GM21723 (cell line): ENCODE results near the gene FGF23.
"Not testable (repeated sequence)": the region's sequence is repeated elsewhere in the genome, so short reads cannot be mapped to it uniquely, and the experiment has no call there.

Source experiments
- ATAC-seq: cut with Tn5 transposase; IDR thresholded peaks from one replicate; pipeline ENCODE4 v1.9.1; 2021; ENCODE audit warnings: mild to moderate bottlenecking, moderate library complexity; ENCODE audit not compliant: unreplicated experiment

FGF23 gene

GRCh38 chr12:4379405-4379804, at the start of gene FGF23:
Gene FGF23, minus strand, starts transcription at chr12:4379712. Its CDS starts 130 bp downstream, at chr12:4379582.
- ATAC-seq = no peak

- no peak for ATAC-seq
Measured at GRCh38 chr12:4424422-4424821, 44.9 kb upstream of the FGF23 start.

GRCh38 chr12:4423528-4424195, 44.1 kb upstream of the FGF23 start:
- ATAC-seq = no peak

- no peak for ATAC-seq
Measured at GRCh38 chr12:4422985-4423384, 43.5 kb upstream of the FGF23 start.

- ATAC-seq = no peak
Measured at GRCh38 chr12:4421590-4422031, 42.1 kb upstream of the FGF23 start.

- no peak for ATAC-seq
Measured at GRCh38 chr12:4420138-4420670, 40.7 kb upstream of the FGF23 start.

GRCh38 chr12:4418913-4419312, 39.4 kb upstream of the FGF23 start:
- no peak for ATAC-seq

- no peak for ATAC-seq
Measured at GRCh38 chr12:4417936-4418335, 38.4 kb upstream of the FGF23 start.

- ATAC-seq = no peak
Measured at GRCh38 chr12:4417455-4417854, 37.9 kb upstream of the FGF23 start.

GRCh38 chr12:4416276-4416675, 36.8 kb upstream of the FGF23 start:
- ATAC-seq = no peak

- ATAC-seq = no peak
Measured at GRCh38 chr12:4412465-4412864, 33.0 kb upstream of the FGF23 start.

- no peak for ATAC-seq
Measured at GRCh38 chr12:4412056-4412455, 32.5 kb upstream of the FGF23 start.

GRCh38 chr12:4407136-4407535, 27.6 kb upstream of the FGF23 start:
- ATAC-seq = no peak

- not testable (repeated sequence) for ATAC-seq
Measured at GRCh38 chr12:4404877-4405637, 25.5 kb upstream of the FGF23 start.

- no peak for ATAC-seq
Measured at GRCh38 chr12:4402996-4403395, 23.5 kb upstream of the FGF23 start.

GRCh38 chr12:4401117-4401516, 21.6 kb upstream of the FGF23 start:
- no peak for ATAC-seq

- ATAC-seq = no peak
Measured at GRCh38 chr12:4395818-4396217, 16.3 kb upstream of the FGF23 start.

- ATAC-seq = no peak
Measured at GRCh38 chr12:4393211-4393610, 13.7 kb upstream of the FGF23 start.

- ATAC-seq = no peak
Measured at GRCh38 chr12:4392223-4392742, 12.8 kb upstream of the FGF23 start.

GRCh38 chr12:4388662-4389061, 9.2 kb upstream of the FGF23 start:
- no peak for ATAC-seq

- ATAC-seq = no peak
Measured at GRCh38 chr12:4388032-4388431, 8.5 kb upstream of the FGF23 start.

- ATAC-seq = no peak
Measured at GRCh38 chr12:4387607-4388006, 8.1 kb upstream of the FGF23 start.
